HL-60/S4 treated with phorbol 12-myristate 13-acetate at 8.2 ng/mL for 4 days and 3 days (cell line): Measurements from ENCODE around the gene CTLA4.
"Not testable (repeated sequence)": the region's sequence is repeated elsewhere in the genome, so short reads cannot be mapped to it uniquely, and the experiment has no call there.

Experiments used
- in situ Hi-C: fragments of 300-500 bp; cut with MboI; formaldehyde crosslinking; loops from 2 replicates; pipeline ENCODE4 v1.15.0; 2022; ENCODE audit warnings: low sequenced_read_pairs

CTLA4 gene

GRCh38 chr2:203853722-203854121, 13.8 kb upstream of the CTLA4 start:
- in situ Hi-C loops: no loop called here

DNA sequence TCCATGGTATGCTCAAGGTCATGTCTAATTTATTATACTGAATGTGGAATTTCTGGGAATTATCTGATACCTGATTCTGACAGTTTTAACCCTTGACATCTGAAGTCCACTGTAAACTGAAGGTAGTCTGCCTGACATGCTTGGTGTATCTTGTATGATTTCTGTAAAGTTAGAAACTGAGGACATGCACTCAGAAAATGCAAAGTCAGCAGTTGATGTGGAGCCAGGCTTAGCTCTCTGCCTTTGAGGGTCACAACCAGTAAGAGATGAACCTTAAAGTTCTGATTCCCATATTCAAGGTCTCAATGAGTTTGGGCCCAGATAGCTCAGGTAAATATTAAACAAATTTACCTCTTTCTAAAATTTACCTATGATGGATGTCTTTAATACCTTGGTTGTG, 12.3 kb upstream of the CTLA4 start:
- in situ Hi-C loops: no loop called here

DNA sequence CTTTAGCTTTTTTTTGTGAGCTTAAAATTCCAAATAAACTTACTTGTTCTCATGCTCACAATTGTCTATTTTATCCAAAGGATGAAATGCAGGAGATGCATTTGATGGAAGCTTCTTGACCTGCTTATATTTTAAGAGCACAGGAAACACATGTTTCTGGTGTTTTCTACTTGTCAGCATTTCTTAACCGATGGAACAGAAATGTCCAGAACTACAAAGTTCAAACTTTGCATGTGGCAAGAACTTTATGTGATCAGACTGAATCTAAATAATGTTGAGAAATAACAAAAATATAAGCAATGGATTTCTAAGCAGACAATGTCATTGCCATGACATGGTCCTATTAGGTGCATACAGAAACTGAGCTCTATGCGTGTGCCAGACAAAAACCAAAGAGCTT, 9.9 kb upstream of the CTLA4 start:
- in situ Hi-C loops: no loop called here

GRCh38 chr2:203858176-203858575, 9.4 kb upstream of the CTLA4 start:
- in situ Hi-C loops: no loop called here

- in situ Hi-C loops: no loop called here
Observed at GRCh38 chr2:203859030-203859789, 8.4 kb upstream of the CTLA4 start.

DNA sequence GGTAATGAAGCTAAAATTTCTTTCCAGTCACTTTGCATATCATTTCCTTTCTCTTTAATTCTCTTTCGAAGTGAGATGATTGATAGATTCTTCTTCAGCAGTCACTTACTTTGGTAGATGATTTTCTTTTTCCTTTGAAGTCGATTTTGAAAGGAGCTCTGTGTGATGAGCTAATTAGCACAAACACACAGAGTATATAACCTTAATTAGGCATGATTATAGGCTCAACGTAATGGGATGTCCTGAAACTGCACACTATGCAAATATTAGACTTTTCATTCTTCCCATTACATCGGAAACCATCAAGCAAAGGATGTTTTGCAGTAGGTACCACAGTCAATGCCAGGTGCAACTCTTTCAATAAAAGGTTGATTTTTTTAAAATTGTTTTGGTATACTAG, 6.4 kb upstream of the CTLA4 start:
- in situ Hi-C loops: no loop called here

DNA sequence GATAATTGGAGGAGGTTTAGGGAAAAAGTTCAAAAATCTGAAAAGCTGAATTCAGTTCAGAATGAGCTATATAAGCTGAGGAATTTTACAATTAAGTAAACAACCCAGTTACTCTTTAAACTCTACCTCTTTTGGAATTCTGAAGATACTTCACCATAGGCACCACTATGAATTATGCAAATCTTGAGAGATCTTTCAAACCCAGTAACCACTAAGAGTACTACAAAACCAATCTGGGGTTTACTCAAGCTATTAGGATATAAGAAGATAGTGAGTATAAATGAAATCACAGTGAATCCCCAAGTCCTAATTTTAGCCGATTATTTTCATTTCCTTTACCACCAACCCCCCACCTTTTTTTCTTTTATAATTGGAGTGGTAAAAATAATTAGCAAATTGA, 6.0 kb upstream of the CTLA4 start:
- in situ Hi-C loops: no loop called here

GRCh38 chr2:203869223-203870042, 1.9 kb downstream of the CTLA4 start:
- in situ Hi-C loops: no loop called here

DNA sequence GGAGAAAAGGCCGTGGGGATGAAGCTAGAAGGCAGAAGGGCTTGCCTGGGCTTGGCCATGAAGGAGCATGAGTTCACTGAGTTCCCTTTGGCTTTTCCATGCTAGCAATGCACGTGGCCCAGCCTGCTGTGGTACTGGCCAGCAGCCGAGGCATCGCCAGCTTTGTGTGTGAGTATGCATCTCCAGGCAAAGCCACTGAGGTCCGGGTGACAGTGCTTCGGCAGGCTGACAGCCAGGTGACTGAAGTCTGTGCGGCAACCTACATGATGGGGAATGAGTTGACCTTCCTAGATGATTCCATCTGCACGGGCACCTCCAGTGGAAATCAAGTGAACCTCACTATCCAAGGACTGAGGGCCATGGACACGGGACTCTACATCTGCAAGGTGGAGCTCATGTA, 2.9 kb downstream of the CTLA4 start:
- in situ Hi-C loops: no loop called here

- in situ Hi-C loops: no loop called here
Observed at GRCh38 chr2:203870941-203871340, 3.4 kb downstream of the CTLA4 start.

DNA sequence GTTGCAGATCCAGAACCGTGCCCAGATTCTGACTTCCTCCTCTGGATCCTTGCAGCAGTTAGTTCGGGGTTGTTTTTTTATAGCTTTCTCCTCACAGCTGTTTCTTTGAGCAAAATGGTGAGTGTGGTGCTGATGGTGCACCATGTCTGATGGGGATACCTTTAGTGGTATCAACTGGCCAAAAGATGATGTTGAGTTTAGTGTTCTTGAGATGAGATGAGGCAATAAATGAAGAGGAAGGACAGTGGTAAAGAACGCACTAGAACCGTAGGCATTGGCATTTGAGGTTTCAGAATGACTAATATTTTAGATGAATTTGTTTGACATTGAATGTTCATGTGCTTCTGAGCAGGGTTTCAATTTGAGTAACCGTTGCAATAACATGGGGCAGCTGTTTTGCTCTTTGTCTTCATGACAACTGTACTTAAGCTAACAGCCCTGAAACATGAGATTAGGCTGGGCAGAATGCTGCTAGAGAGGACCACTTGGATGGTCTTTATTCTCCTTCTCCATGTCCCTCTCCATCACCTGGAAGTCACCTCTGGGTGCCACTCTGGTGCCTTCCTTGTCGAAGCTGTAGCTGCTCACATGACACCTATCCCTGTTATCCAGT, 3.9 kb downstream of the CTLA4 start:
- in situ Hi-C loops: no loop called here

DNA sequence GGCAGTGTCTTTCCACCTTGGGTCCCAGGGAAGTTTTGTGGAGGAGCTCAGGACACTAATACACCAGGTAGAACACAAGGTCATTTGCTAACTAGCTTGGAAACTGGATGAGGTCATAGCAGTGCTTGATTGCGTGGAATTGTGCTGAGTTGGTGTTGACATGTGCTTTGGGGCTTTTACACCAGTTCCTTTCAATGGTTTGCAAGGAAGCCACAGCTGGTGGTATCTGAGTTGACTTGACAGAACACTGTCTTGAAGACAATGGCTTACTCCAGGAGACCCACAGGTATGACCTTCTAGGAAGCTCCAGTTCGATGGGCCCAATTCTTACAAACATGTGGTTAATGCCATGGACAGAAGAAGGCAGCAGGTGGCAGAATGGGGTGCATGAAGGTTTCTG, 5.9 kb downstream of the CTLA4 start:
- in situ Hi-C loops: no loop called here

DNA sequence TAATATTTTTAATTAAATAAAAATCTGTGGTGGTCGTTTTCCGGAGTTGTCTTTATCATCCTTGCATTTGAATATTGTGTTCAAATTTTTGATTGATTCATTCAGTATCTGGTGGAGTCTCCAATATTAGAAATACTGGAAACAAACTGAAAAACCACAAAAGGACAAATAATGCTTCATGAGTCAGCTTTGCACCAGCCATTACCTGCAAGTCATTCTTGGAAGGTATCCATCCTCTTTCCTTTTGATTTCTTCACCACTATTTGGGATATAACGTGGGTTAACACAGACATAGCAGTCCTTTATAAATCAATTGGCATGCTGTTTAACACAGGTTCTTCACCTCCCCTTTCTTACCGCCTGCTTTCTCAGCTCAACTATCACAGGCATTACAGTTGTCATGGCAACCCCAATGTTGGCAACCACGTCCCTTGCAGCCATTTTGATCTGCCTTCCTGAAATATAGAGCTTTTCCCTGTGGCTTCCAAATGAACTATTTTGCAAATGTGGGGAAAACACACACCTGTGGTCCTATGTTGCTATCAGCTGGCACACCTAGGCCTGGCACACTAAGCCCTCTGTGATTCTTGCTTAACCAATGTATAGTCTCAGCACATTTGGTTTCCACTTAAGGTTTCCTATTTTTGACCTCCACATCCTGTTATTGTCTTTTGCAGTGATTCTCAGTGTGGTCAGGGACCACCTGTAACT, 6.5 kb downstream of the CTLA4 start:
- in situ Hi-C loops: no loop called here

DNA sequence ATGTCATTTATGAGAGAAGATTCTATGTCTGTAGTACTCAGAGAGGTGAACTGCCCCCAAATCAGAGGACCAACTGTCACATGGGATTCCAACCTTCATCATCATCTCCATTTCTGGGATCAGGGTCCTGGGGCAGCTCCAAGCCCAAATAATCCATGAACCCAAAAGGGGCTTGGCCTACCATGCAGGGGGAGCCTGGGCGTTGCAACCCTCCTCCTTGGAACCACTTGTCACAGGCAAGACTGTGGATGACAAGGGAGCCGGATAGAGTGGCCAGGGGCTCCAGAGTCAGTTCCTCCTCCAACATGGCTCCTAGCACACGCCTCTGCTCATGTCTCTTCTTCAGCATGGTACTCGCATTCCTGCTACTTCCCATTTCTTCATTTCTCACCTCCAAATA, 7.9 kb downstream of the CTLA4 start:
- in situ Hi-C loops: no loop called here

DNA sequence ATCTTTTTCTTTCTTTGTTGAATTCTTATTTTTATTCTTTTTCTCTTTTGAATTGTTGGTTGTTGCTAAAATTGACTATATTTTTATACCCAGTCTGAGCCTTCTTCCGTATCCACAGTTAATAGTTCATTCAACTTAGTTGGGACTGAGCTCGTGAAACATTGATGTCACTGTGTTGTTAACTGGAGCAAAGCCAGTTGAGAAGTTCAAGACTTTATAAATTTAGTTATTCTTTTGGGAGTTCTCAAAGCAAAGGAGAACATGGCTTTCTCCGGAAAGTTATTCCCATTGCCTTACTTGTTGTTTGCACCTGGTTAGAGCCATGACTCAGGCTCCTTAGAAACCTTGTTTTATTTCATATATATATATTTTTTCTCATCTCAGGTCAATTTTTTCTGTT, 8.8 kb downstream of the CTLA4 start:
- in situ Hi-C loops: no loop called here

DNA sequence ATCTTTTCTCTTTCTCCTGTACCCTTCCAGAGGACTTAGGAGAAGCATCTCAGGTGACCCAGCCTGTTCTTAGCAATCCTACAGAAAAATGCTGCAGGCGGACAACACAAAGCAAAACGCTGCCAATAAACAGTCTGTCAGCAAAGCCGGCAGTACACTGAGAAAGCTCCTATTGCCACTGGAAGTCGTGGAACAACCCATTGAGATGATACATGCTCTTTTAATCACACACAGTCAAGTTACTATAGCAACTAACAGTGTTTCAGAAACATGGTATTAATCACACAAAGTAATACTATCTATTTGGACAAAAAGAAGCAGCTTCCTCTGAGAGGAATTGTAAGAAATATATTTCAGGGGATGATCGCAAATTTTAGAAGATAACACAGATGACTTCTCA, 10.5 kb downstream of the CTLA4 start:
- in situ Hi-C loops: no loop called here

- in situ Hi-C loops: no loop called here
Observed at GRCh38 chr2:203880557-203881125, 13.1 kb downstream of the CTLA4 start.

GRCh38 chr2:203881185-203881584, 13.6 kb downstream of the CTLA4 start:
- in situ Hi-C loops: not testable (repeated sequence)

- in situ Hi-C loops: no loop called here
Observed at GRCh38 chr2:203882551-203882950, 15.0 kb downstream of the CTLA4 start.

GRCh38 chr2:203886661-203887151, 19.1 kb downstream of the CTLA4 start:
- in situ Hi-C loops: no loop called here

DNA sequence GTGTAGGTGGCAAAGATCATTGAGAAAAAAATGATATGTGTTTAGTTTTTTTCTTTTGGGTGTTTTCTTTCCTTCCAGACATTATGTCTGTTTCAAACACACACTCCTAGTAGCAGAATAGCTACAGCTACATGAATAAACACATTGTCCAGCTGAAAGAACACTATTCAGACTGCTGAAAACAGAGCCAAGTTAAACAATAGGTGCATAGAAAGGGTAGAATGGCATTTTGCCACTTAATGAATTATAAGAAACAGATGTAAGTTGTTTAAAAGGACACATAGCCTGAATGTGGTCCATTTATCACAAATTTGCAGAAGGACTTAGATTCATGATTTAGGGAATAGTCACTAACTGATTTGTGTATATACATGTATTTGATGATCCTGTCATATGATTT, 20.1 kb downstream of the CTLA4 start:
- in situ Hi-C loops: no loop called here
